Liver (tissue), 9 donors: Measurements from ENCODE around the gene MRPL21. TPM values are rescaled to one million over a fixed set of nuclear protein-coding genes. Genes with fewer than 3 reads are reported as not detected.

Experiments
- DNase-seq: peaks from one replicate; pipeline ENCODE4 v3.0.0-alpha.2; 2017; ENCODE audit warnings: low spot score
- H3K27ac ChIP-seq, 2 donors: one replicate each; pipeline ENCODE4 v1.7.0; 2013; ENCODE audit warnings: inconsistent platforms in 2 of 2, low read length in 2 of 2, control low read depth in 1 of 2, low read depth in 1 of 2, mild to moderate bottlenecking in 1 of 2
- H3K27me3 ChIP-seq, 4 donors: one replicate each; pipeline versions ENCODE4 v1.6.1 to v1.7.0; 2013; ENCODE audit warnings: low read length in 3 of 4, inconsistent platforms in 1 of 4, mild to moderate bottlenecking in 1 of 4, moderate library complexity in 1 of 4; ENCODE audit not compliant: control insufficient read depth in 4 of 4, insufficient read depth in 4 of 4
- H3K36me3 ChIP-seq, 4 donors: one replicate each; pipeline versions ENCODE4 v1.6.1 to v1.7.0; 2013; ENCODE audit warnings: low read length in 3 of 4, mild to moderate bottlenecking in 3 of 4, low read depth in 1 of 4, moderate library complexity in 1 of 4; ENCODE audit not compliant: control insufficient read depth in 4 of 4, insufficient read depth in 3 of 4
- H3K4me1 ChIP-seq, 4 donors: one replicate each; pipeline versions ENCODE4 v1.6.1 to v1.7.0; 2013; ENCODE audit warnings: low read length in 3 of 4, mild to moderate bottlenecking in 3 of 4, moderate library complexity in 1 of 4; ENCODE audit not compliant: control insufficient read depth in 4 of 4, insufficient read depth in 4 of 4
- H3K4me3 ChIP-seq, 3 donors: one replicate each; pipeline versions ENCODE4 v1.6.1 to v1.7.0; 2013; ENCODE audit warnings: low read length in 3 of 3, control low read depth in 1 of 3, low read depth in 1 of 3, mild to moderate bottlenecking in 1 of 3
- H3K9ac ChIP-seq, 2 donors: one replicate each; pipeline ENCODE4 v1.7.0; 2013; ENCODE audit warnings: low read length in 2 of 2, mild to moderate bottlenecking in 2 of 2, moderate library complexity in 2 of 2, control low read depth in 1 of 2, low read depth in 1 of 2
- H3K9me3 ChIP-seq, 4 donors: one replicate each; pipeline versions ENCODE4 v1.6.1 to v1.7.0; 2013; ENCODE audit warnings: low read length in 3 of 4; ENCODE audit not compliant: control insufficient read depth in 4 of 4
- ATF3 ChIP-seq: IDR thresholded peaks from 2 replicates; pipeline ENCODE4 v1.6.1; 2016; ENCODE audit warnings: antibody characterized with exemption
- CTCF ChIP-seq: fragments of 150-350 bp; IDR thresholded peaks from 2 replicates; pipeline ENCODE4 v1.5.1; 2017; ENCODE audit warnings: improper control_type of control experiment, low read depth, low read length; ENCODE audit not compliant: missing input control
- EGR1 ChIP-seq, 2 donors: IDR thresholded peaks; 2 replicates each; pipeline ENCODE4 v1.6.1; 2016 to 2018; ENCODE audit warnings: antibody characterized with exemption in 2 of 2, low read depth in 2 of 2
- FOXA1 ChIP-seq: IDR thresholded peaks from 2 replicates; pipeline ENCODE4 v1.6.1; 2016; ENCODE audit warnings: antibody characterized with exemption
- FOXA2 ChIP-seq: IDR thresholded peaks from 2 replicates; pipeline ENCODE4 v1.6.1; 2016; ENCODE audit warnings: antibody characterized with exemption
- GABPA ChIP-seq, 2 donors: IDR thresholded peaks in 1 of 2; conservative IDR thresholded peaks in 1 of 2; 2 replicates each; pipeline ENCODE4 v1.6.1; 2016; ENCODE audit warnings: antibody characterized with exemption in 2 of 2, mild to moderate bottlenecking in 1 of 2, moderate library complexity in 1 of 2
- HNF4A ChIP-seq, 2 donors: conservative IDR thresholded peaks; 2 replicates each; pipeline ENCODE4 v1.6.1; 2016; ENCODE audit warnings: antibody characterized with exemption in 2 of 2, mild to moderate bottlenecking in 2 of 2
- HNF4G ChIP-seq: IDR thresholded peaks from 2 replicates; pipeline ENCODE4 v1.6.1; 2016; ENCODE audit warnings: antibody characterized with exemption
- MAX ChIP-seq: IDR thresholded peaks from 2 replicates; pipeline ENCODE4 v1.6.1; 2016; ENCODE audit warnings: antibody characterized with exemption
- RAD21 ChIP-seq, 2 donors: IDR thresholded peaks; 2 replicates each; pipeline ENCODE4 v1.6.1; 2016; ENCODE audit warnings: antibody characterized with exemption in 2 of 2, mild to moderate bottlenecking in 2 of 2
- REST ChIP-seq: IDR thresholded peaks from 2 replicates; pipeline ENCODE4 v1.6.1; 2016; ENCODE audit warnings: antibody characterized with exemption, mild to moderate bottlenecking
- RXRA ChIP-seq, 2 donors: IDR thresholded peaks; 2 replicates each; pipeline ENCODE4 v1.6.1; 2017 to 2018; ENCODE audit warnings: antibody characterized with exemption in 2 of 2, mild to moderate bottlenecking in 1 of 2
- SP1 ChIP-seq: IDR thresholded peaks from 2 replicates; pipeline ENCODE4 v1.6.1; 2018; ENCODE audit warnings: antibody characterized with exemption, mild to moderate bottlenecking
- TAF1 ChIP-seq: conservative IDR thresholded peaks from 2 replicates; pipeline ENCODE4 v1.6.1; 2016; ENCODE audit warnings: antibody characterized with exemption, mild to moderate bottlenecking
- YY1 ChIP-seq: IDR thresholded peaks from 2 replicates; pipeline ENCODE4 v1.6.1; 2016; ENCODE audit warnings: antibody characterized with exemption, mild to moderate bottlenecking
- ZBTB33 ChIP-seq: IDR thresholded peaks from 2 replicates; pipeline ENCODE4 v1.6.1; 2016; ENCODE audit warnings: antibody characterized with exemption
- WGBS: extraction: QIAGEN DNeasy Blood & Tissue Kit; methylation state at CpG from one replicate; pipeline ENCODE4 v1.1.7; 2013; 5-methylcytosine and 5-hydroxymethylcytosine counted together
- polyA plus RNA-seq, 2 donors: library from polyadenylated mRNA; stranded (reverse) in 1 of 2; unstranded in 1 of 2; fragments of 200-250 nt in 1 of 2; fragments of >200 nt in 1 of 2; fragmentation: Nextera tagmentation in 1 of 2; extraction: Ambion mirVana in 1 of 2; gene quantifications; one replicate each; pipeline versions ENCODE4 v1.2.1 to v1.2.3, GENCODE V29; 2013 to 2015
- total RNA-seq, 2 donors: library from RNA; depleted of rRNA; stranded (reverse); fragments of >200 nt; gene quantifications; one replicate each; pipeline ENCODE4 v1.2.3, GENCODE V29; 2014
- donor health status: healthy.
- donor health status: healthy.
- donor health status: healthy.
- donor health status: healthy.
- donor health status: healthy.

MRPL21 gene
- total and polyA plus RNA-seq, 4 donors: 22.3 to 76.8 (median 35.4) TPM

- TF ChIP-seq CTCF: no peak
- TF ChIP-seq YY1: no peak
- no peak for TF ChIP-seq RXRA (IDR thresholded peaks at IDR 0.05)
- TF ChIP-seq FOXA2: no peak
- TF ChIP-seq MAX: no peak
- TF ChIP-seq RAD21 (IDR thresholded peaks at IDR 0.05): no peak
- TF ChIP-seq HNF4G: no peak
- no peak for TF ChIP-seq FOXA1
These were observed 36.6 kb downstream of the MRPL21 start (continued) for GRCh38 chr11:68867066-68867465.

GRCh38 chr11:68865241-68865640, 38.4 kb downstream of the MRPL21 start:
- Histone ChIP-seq H3K4me3 (no peak overlapping the region), H3K4me1 (peaks cover 0 to 4% (median 1%) of the 10 kb centered on the region in 4 donors), H3K9ac (no peak overlapping the region), H3K27ac (no peak overlapping the region), H3K27me3 (no peaks in the 10 kb centered on the region), H3K9me3 (peaks cover 0 to 7% (median 1%) of the 10 kb centered on the region in 4 donors), H3K36me3 (no peaks in the 10 kb centered on the region)
- DNase-seq: no peak
- TF ChIP-seq CTCF (no peak), ZBTB33 (no peak), TAF1 (no peak), EGR1 (IDR thresholded peaks at IDR 0.05; ENCODE audit: low read depth in 2 of 2) (no peak), FOXA2 (no peak), GABPA (IDR thresholded peaks at IDR 0.05 in 1 of 2, conservative IDR thresholded peaks at IDR 0.05 in 1 of 2) (no peak), RAD21 (IDR thresholded peaks at IDR 0.05) (no peak), FOXA1 (no peak), ATF3 (no peak), HNF4A (conservative IDR thresholded peaks at IDR 0.05) (no peak), REST (no peak), SP1 (no peak)
- 94% methylated on average over 11 of the region's 11 CpGs for WGBS
